Tibial artery (tissue), 4 donors: Measurements from ENCODE around the gene FTCD.
A peak's percentile ranks its signal among the peaks of the same experiment; 100 is the strongest.

Experiments
- DNase-seq, 2 donors: peaks; one replicate each; pipeline ENCODE4 v3.0.0-alpha.2; 2019
- H3K27ac ChIP-seq, 2 donors: fragments of 200-600 bp; sonication (generic) in 1 of 2; 1 replicate in 1 of 2; 2 replicates in 1 of 2; pipeline ENCODE4 v1.5.1; 2018 to 2019; ENCODE audit warnings: mild to moderate bottlenecking in 1 of 2
- H3K27me3 ChIP-seq, 2 donors: fragments of 200-600 bp; sonication (generic) in 1 of 2; one replicate each; pipeline versions ENCODE4 v1.5.1 to v1.6.0; 2016 to 2019
- H3K36me3 ChIP-seq, 3 donors: fragments of 200-600 bp; sonication (generic) in 2 of 3; one replicate each; pipeline ENCODE4 v1.5.1; 2016 to 2019; ENCODE audit warnings: mild to moderate bottlenecking in 2 of 3
- H3K4me1 ChIP-seq, 4 donors: fragments of 200-600 bp; sonication (generic) in 2 of 4; 1 replicate in 3 of 4; 2 replicates in 1 of 4; pipeline ENCODE4 v1.5.1; 2016 to 2019
- H3K4me3 ChIP-seq, 2 donors: fragments of 200-600 bp; sonication (generic) in 1 of 2; 1 replicate in 1 of 2; 2 replicates in 1 of 2; pipeline ENCODE4 v1.5.1; 2018 to 2019; ENCODE audit warnings: mild to moderate bottlenecking in 2 of 2
- H3K9me3 ChIP-seq, 3 donors: fragments of 200-600 bp; sonication (generic) in 1 of 3; one replicate each; pipeline ENCODE4 v1.5.1; 2016 to 2019
- CTCF ChIP-seq, 2 experiments: fragments of 200-600 bp in 1 of 2; fragments of 450-650 bp in 1 of 2; IDR thresholded peaks; one replicate each; pipeline ENCODE4 v1.5.1; 2017 to 2019; ENCODE audit warnings: antibody characterized with exemption in 2 of 2, mild to moderate bottlenecking in 1 of 2, moderate library complexity in 1 of 2
- intact Hi-C: fragments of 100-400 bp; cut with DNase I; formaldehyde crosslinking; loops from one replicate; pipeline ENCODE4 v1.15.0; 2023; ENCODE audit warnings: low total_unique reads

Gene FTCD

GRCh38 chr21:46199436-46200373 lies 44.3 kb upstream of the FTCD start:
- Histone ChIP-seq H3K36me3 (peaks cover 53 to 78% (median 64%) of the 10 kb centered on the region in 3 donors), H3K4me3 (no peak overlapping the region), H3K27me3 (no peaks in the 10 kb centered on the region), H3K9me3 (no peaks in the 10 kb centered on the region), H3K4me1 (no peaks in the 10 kb centered on the region), H3K27ac (no peak overlapping the region)
- no peak for TF ChIP-seq CTCF (IDR thresholded peaks at IDR 0.05)
- peak in 1 of 2 donors; percentile 6 for DNase-seq
- intact Hi-C loops, result loop anchor here (10.0 kb wide), 1 partner anchor 55 kb away; no protein-coding TSS in a partner anchor

- Histone ChIP-seq H3K4me3 (no peak overlapping the region), H3K9me3 (no peaks in the 10 kb centered on the region), H3K4me1 (no peaks in the 10 kb centered on the region), H3K27ac (no peak overlapping the region), H3K27me3 (no peaks in the 10 kb centered on the region), H3K36me3 (peaks cover 62 to 82% (median 73%) of the 10 kb centered on the region in 3 donors)
- intact Hi-C loops, result loop anchor here (10.0 kb wide), 1 partner anchor 52 kb away; no protein-coding TSS in a partner anchor
- DNase-seq, result peak in 1 of 2 donors; percentile 59
- no peak for TF ChIP-seq CTCF (IDR thresholded peaks at IDR 0.05)
Observed at GRCh38 chr21:46196733-46197132, 41.4 kb upstream of the FTCD start.

GRCh38 chr21:46195595-46196195 lies 40.3 kb upstream of the FTCD start:
- H3K27ac ChIP-seq, result no peak overlapping the region
- H3K4me1 ChIP-seq, result no peaks in the 10 kb centered on the region
- intact Hi-C loops, result loop anchor here (10.0 kb wide), 1 partner anchor 51 kb away; no protein-coding TSS in a partner anchor
- DNase-seq, result peak in 1 of 2 donors; percentile 48
- no peak overlapping the region for H3K4me3 ChIP-seq
- TF ChIP-seq CTCF (IDR thresholded peaks at IDR 0.05), result no peak
- H3K36me3 ChIP-seq, result peaks cover 73 to 89% (median 78%) of the 10 kb centered on the region in 3 donors
- H3K9me3 ChIP-seq, result no peaks in the 10 kb centered on the region
- no peaks in the 10 kb centered on the region for H3K27me3 ChIP-seq

GRCh38 chr21:46194374-46195334 lies 39.3 kb upstream of the FTCD start:
- Histone ChIP-seq H3K4me1 (peaks cover 0 to 8% (median 0%) of the 10 kb centered on the region in 4 donors), H3K36me3 (peaks cover 69 to 90% (median 87%) of the 10 kb centered on the region in 3 donors), H3K27me3 (no peaks in the 10 kb centered on the region), H3K4me3 (no peak overlapping the region), H3K27ac (no peak overlapping the region), H3K9me3 (no peaks in the 10 kb centered on the region)
- no peak for TF ChIP-seq CTCF (IDR thresholded peaks at IDR 0.05)
- peak in 1 of 2 donors; percentile 54 for DNase-seq
- intact Hi-C loops, result loop anchor here (10.0 kb wide), 1 partner anchor 50 kb away; no protein-coding TSS in a partner anchor
